B cell (primary cell): ENCODE data around the gene TRAF4. TPM values are rescaled to one million over a fixed set of nuclear protein-coding genes. Genes with fewer than 3 reads are reported as not detected.

Experiments used
- ATAC-seq: fragments of 200-7000 bp; cut with Tn5 transposase; one replicate; pipeline ENCODE4 v1.10.0; 2021; ENCODE audit warnings: low read depth, mild to moderate bottlenecking, moderate number of reproducible peaks, moderate library complexity
- CTCF ChIA-PET: fragments of 350-600 bp; sonication (Branson Sonifier 250); formaldehyde crosslinking; loops from one replicate; lab custom pipeline; 2021; ENCODE audit warnings: antibody characterized with exemption, inconsistent platforms; lab: Charles Lee
- POLR2A ChIA-PET: fragments of 350-600 bp; sonication (Branson Sonifier 250); formaldehyde crosslinking; loops from one replicate; lab custom pipeline; 2021; ENCODE audit warnings: antibody characterized with exemption; lab: Charles Lee
- DNase-seq: peaks from one replicate; pipeline ENCODE4 v3.0.0; 2013
- H2AFZ ChIP-seq: 2 replicates; pipeline ENCODE4 v1.6.1; 2012; ENCODE audit warnings: mild to moderate bottlenecking, low read depth, low read length; ENCODE audit not compliant: insufficient read depth, poor library complexity, severe bottlenecking
- H3K27ac ChIP-seq, 2 donors: 1 replicate in 1 of 2; 2 replicates in 1 of 2; pipeline ENCODE4 v1.5.1; 2012 to 2013; ENCODE audit warnings: low read length in 2 of 2, mild to moderate bottlenecking in 2 of 2, moderate library complexity in 1 of 2
- H3K27me3 ChIP-seq, 4 experiments: fragments of 200-600 bp in 1 of 4; sonication (generic) in 1 of 4; replicated peaks in 1 of 4; 1 replicate in 2 of 4; 2 replicates in 2 of 4; pipeline versions ENCODE4 v1.6.1 to v1.7.0; 2013 to 2016; ENCODE audit warnings: low read length in 3 of 4, mild to moderate bottlenecking in 2 of 4, mixed read lengths in 1 of 4, moderate library complexity in 1 of 4; ENCODE audit not compliant: insufficient read depth in 4 of 4, control insufficient read depth in 3 of 4; ENCODE audit errors: control extremely low read depth in 1 of 4
- H3K36me3 ChIP-seq, 2 experiments: replicated peaks in 1 of 2; 1 replicate in 1 of 2; 2 replicates in 1 of 2; pipeline versions ENCODE4 v1.6.1 to v1.7.1; 2013; ENCODE audit warnings: low read length in 1 of 2; ENCODE audit not compliant: insufficient read depth in 2 of 2, control insufficient read depth in 1 of 2; ENCODE audit errors: control extremely low read depth in 1 of 2, extremely low read depth in 1 of 2
- H3K4me1 ChIP-seq, 2 donors: fragments of 200-600 bp in 1 of 2; sonication (generic) in 1 of 2; 1 replicate in 1 of 2; 2 replicates in 1 of 2; pipeline versions ENCODE4 v1.5.1 to v1.6.1; 2013 to 2017; ENCODE audit warnings: low read length in 2 of 2; ENCODE audit not compliant: control insufficient read depth in 2 of 2, insufficient read depth in 2 of 2
- H3K4me2 ChIP-seq: replicated peaks from 2 replicates; pipeline ENCODE3; 2012; ENCODE audit warnings: mild to moderate bottlenecking, low read depth, low read length; ENCODE audit not compliant: poor library complexity, severe bottlenecking
- H3K4me3 ChIP-seq, 5 experiments: fragments of 200-600 bp in 1 of 5; sonication (generic) in 1 of 5; 1 replicate in 3 of 5; 2 replicates in 2 of 5; pipeline versions ENCODE4 v1.5.1 to v1.7.0; 2011 to 2016; ENCODE audit warnings: low read length in 4 of 5, mild to moderate bottlenecking in 4 of 5, low read depth in 2 of 5, control low read depth in 1 of 5, moderate library complexity in 1 of 5; ENCODE audit not compliant: insufficient read depth in 1 of 5; ENCODE audit errors: control extremely low read depth in 1 of 5, extremely low read depth in 1 of 5
- H3K79me2 ChIP-seq: fragments of 200-600 bp; sonication (generic); one replicate; pipeline ENCODE4 v1.6.0; 2016; ENCODE audit warnings: low read length; ENCODE audit not compliant: control insufficient read depth, insufficient read depth
- H3K9ac ChIP-seq: fragments of 200-600 bp; sonication (generic); 2 replicates; pipeline ENCODE4 v1.6.1; 2017; ENCODE audit warnings: mild to moderate bottlenecking, low read length, moderate library complexity
- H3K9me3 ChIP-seq, 3 donors: one replicate each; pipeline versions ENCODE4 v1.6.1 to v1.7.1; 2013; ENCODE audit warnings: low read length in 2 of 3; ENCODE audit not compliant: control insufficient read depth in 2 of 3, insufficient read depth in 1 of 3; ENCODE audit errors: control extremely low read depth in 1 of 3
- H4K20me1 ChIP-seq: 2 replicates; pipeline ENCODE4 v1.6.0; 2012; ENCODE audit warnings: mild to moderate bottlenecking, low read length; ENCODE audit not compliant: insufficient read depth, control insufficient read depth, poor library complexity, severe bottlenecking
- H3K27ac Mint-ChIP-seq: one replicate; pipeline ENCODE4 v1.8.0; 2021; ENCODE audit warnings: mixed read lengths
- H3K27me3 Mint-ChIP-seq: one replicate; pipeline ENCODE4 v1.8.0; 2021; ENCODE audit warnings: mixed read lengths
- H3K4me1 Mint-ChIP-seq: one replicate; pipeline ENCODE4 v1.8.0; 2021; ENCODE audit warnings: mixed read lengths
- H3K4me3 Mint-ChIP-seq: one replicate; pipeline ENCODE4 v1.8.0; 2021; ENCODE audit warnings: mixed read lengths
- H3K9me3 Mint-ChIP-seq: one replicate; pipeline ENCODE4 v1.8.0; 2022; ENCODE audit warnings: mixed read lengths; ENCODE audit not compliant: insufficient read depth
- EZH2 ChIP-seq: IDR thresholded peaks from 2 replicates; pipeline ENCODE4 v1.6.1; 2012; ENCODE audit warnings: borderline replicate concordance, low read depth, mild to moderate bottlenecking, moderate library complexity, low read length; ENCODE audit not compliant: insufficient read depth, poor library complexity, severe bottlenecking
- WGBS: methylation state at CpG from one replicate; pipeline ENCODE4 v1.1.5; 2013; ENCODE audit warnings: missing lambda C conversion rate; ENCODE audit not compliant: insufficient coverage; 5-methylcytosine and 5-hydroxymethylcytosine counted together
- intact Hi-C: fragments of 100-400 bp; cut with micrococcal nuclease; formaldehyde crosslinking; loops from one replicate; pipeline ENCODE4 v1.10.0; 2022
- polyA plus RNA-seq: library from polyadenylated mRNA; depleted of rRNA; stranded (reverse); fragments of >200 nt; gene quantifications from 2 replicates; pipeline ENCODE4 v1.2.3, GENCODE V29; 2012
- total RNA-seq, 2 donors: library from RNA; stranded (reverse); fragments of 120-200 nt in 1 of 2; gene quantifications; 1 replicate in 1 of 2; 2 replicates in 1 of 2; pipeline versions ENCODE4 v1.2.3 to v1.2.4, GENCODE V29; 2013 to 2022
- TF ChIP-seq, protein P1 (sequence below): fragments of 200-600 bp; IDR thresholded peaks from one replicate; pipeline ENCODE4 v1.8.0; 2022; ENCODE audit warnings: antibody characterized with exemption, mild to moderate bottlenecking

Gene TRAF4
- total and polyA plus RNA-seq, 2 donors (not counting 1 experiment from before 2014, with no cell fraction given): 226 to 683 TPM

DNA sequence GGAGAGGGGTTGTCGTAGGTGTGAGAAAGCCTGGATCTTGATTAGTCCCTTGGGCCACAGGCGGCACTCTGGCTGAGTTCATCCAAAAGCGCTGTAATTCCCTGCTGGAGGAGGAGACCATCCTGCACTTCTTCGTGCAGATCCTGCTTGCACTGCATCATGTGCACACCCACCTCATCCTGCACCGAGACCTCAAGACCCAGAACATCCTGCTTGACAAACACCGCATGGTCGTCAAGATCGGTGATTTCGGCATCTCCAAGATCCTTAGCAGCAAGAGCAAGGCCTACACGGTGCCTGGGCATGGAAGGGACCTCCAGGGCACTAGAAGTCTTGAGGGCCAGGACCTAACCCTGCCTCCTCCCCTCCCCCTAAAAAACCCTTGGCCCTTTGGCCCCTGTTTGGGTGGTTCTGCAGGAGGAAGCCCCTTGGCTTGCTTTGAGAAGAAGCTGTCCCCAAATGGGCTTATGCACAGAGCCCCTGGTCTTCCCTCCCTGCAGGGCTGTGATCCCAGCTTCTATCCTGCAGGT, 9.0 kb upstream of the TRAF4 start:
- peaks cover 55% of the 10 kb centered on the region for H3K79me2 ChIP-seq
- POLR2A ChIA-PET: interaction anchor here (0.6 to 13.3 kb wide), 2 partner anchors 10 to 13 kb away, joined by 4 to 511 read pairs; partner anchors contain the start of gene TRAF4
- Mint-ChIP-seq H3K4me3 (peak overlapping the region; percentile 13), H3K27ac (peak overlapping the region; percentile 61), H3K4me1 (peaks cover 62% of the 10 kb centered on the region), H3K27me3 (no peaks in the 10 kb centered on the region), H3K9me3 (no peaks in the 10 kb centered on the region)
- H4K20me1 ChIP-seq: no peaks in the 10 kb centered on the region
- WGBS: 86% methylated on average over 8 of the region's 10 CpGs
- DNase-seq (no peak), ATAC-seq (no peak)
- peak overlapping the region; percentile 2 for H3K4me2 ChIP-seq
- no peak for TF ChIP-seq EZH2
- TF ChIP-seq, protein P1, sequence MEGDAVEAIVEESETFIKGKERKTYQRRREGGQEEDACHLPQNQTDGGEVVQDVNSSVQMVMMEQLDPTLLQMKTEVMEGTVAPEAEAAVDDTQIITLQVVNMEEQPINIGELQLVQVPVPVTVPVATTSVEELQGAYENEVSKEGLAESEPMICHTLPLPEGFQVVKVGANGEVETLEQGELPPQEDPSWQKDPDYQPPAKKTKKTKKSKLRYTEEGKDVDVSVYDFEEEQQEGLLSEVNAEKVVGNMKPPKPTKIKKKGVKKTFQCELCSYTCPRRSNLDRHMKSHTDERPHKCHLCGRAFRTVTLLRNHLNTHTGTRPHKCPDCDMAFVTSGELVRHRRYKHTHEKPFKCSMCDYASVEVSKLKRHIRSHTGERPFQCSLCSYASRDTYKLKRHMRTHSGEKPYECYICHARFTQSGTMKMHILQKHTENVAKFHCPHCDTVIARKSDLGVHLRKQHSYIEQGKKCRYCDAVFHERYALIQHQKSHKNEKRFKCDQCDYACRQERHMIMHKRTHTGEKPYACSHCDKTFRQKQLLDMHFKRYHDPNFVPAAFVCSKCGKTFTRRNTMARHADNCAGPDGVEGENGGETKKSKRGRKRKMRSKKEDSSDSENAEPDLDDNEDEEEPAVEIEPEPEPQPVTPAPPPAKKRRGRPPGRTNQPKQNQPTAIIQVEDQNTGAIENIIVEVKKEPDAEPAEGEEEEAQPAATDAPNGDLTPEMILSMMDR: no peak
- peaks cover 57 to 60% of the 10 kb centered on the region in 2 donors for H3K4me1 ChIP-seq
- CTCF ChIA-PET: interaction anchor here (1.3 to 1.6 kb wide), 3 partner anchors 8 to 15 kb away, joined by 3 to 14 read pairs (median 10); partner anchors contain the start of genes RPL23A and TLCD1
- peaks cover 0 to 11% (median 0%) of the 10 kb centered on the region in 3 donors for H3K9me3 ChIP-seq
- intact Hi-C loops: no loop called here
- H3K36me3 ChIP-seq: peaks cover 0 to 11% of the 10 kb centered on the region in 2 experiments
- no peak overlapping the region for H3K27ac ChIP-seq
- no peak overlapping the region for H3K9ac ChIP-seq
- H3K4me3 ChIP-seq: no peak overlapping the region
- H3K27me3 ChIP-seq: no peaks in the 10 kb centered on the region
- no peak overlapping the region for H2AFZ ChIP-seq

DNA sequence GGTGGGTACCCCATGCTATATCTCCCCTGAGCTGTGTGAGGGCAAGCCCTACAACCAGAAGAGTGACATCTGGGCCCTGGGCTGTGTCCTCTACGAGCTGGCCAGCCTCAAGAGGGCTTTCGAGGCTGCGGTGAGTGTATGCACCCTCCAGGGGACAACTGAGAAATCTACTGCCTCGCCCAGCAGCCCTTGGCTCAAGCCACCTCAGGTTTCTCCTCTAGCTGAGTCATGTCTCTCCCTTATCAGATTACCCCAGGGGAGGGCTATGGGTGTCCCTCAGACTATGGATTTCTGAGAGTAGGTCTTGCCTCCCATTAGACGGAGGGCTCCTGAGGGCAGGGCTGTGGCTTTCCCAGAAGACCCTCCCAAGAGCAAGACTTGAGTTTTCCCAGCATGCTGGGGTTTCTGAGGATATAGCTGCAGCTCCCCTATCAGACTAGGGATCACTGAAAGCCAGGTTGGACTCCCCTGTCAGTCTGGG, 8.5 kb upstream of the TRAF4 start:
- peaks cover 0 to 11% of the 10 kb centered on the region in 2 experiments for H3K36me3 ChIP-seq
- CTCF ChIA-PET: interaction anchor here (1.3 to 1.6 kb wide), 3 partner anchors 8 to 15 kb away, joined by 3 to 14 read pairs (median 10); partner anchors contain the start of genes RPL23A and TLCD1
- intact Hi-C loops: no loop called here
- no peak overlapping the region for H3K27ac ChIP-seq
- ATAC-seq: no peak
- Mint-ChIP-seq H3K27ac (peak overlapping the region; percentile 46), H3K27me3 (no peaks in the 10 kb centered on the region), H3K4me1 (peaks cover 61% of the 10 kb centered on the region), H3K9me3 (no peaks in the 10 kb centered on the region), H3K4me3 (no peak overlapping the region)
- TF ChIP-seq EZH2: no peak
- TF ChIP-seq, protein P1: no peak
- H3K79me2 ChIP-seq: peaks cover 52% of the 10 kb centered on the region
- no peak overlapping the region for H3K4me3 ChIP-seq
- DNase-seq: no peak
- peaks cover 0 to 15% (median 0%) of the 10 kb centered on the region in 3 donors for H3K9me3 ChIP-seq
- H3K27me3 ChIP-seq: no peaks in the 10 kb centered on the region
- no peak overlapping the region for H2AFZ ChIP-seq
- POLR2A ChIA-PET: interaction anchor here (0.6 to 13.3 kb wide), 2 partner anchors 10 to 14 kb away, joined by 4 to 511 read pairs; partner anchors contain the start of gene TRAF4
- H3K4me1 ChIP-seq: peaks cover 60 to 62% of the 10 kb centered on the region in 2 donors
- WGBS: 89% methylated on average over 5 of the region's 5 CpGs
- no peak overlapping the region for H3K9ac ChIP-seq
- no peaks in the 10 kb centered on the region for H4K20me1 ChIP-seq
- H3K4me2 ChIP-seq: no peak overlapping the region
